Cortex of kidney (tissue), 1 donor: ENCODE data around the gene COQ10B.
"Not testable (repeated sequence)": the region's sequence is repeated elsewhere in the genome, so short reads cannot be mapped to it uniquely, and the experiment has no call there.

Experiments
- DNase-seq: peaks from one replicate; lab custom pipeline; 2025; lab: John Stamatoyannopoulos, UW

The COQ10B gene

DNA sequence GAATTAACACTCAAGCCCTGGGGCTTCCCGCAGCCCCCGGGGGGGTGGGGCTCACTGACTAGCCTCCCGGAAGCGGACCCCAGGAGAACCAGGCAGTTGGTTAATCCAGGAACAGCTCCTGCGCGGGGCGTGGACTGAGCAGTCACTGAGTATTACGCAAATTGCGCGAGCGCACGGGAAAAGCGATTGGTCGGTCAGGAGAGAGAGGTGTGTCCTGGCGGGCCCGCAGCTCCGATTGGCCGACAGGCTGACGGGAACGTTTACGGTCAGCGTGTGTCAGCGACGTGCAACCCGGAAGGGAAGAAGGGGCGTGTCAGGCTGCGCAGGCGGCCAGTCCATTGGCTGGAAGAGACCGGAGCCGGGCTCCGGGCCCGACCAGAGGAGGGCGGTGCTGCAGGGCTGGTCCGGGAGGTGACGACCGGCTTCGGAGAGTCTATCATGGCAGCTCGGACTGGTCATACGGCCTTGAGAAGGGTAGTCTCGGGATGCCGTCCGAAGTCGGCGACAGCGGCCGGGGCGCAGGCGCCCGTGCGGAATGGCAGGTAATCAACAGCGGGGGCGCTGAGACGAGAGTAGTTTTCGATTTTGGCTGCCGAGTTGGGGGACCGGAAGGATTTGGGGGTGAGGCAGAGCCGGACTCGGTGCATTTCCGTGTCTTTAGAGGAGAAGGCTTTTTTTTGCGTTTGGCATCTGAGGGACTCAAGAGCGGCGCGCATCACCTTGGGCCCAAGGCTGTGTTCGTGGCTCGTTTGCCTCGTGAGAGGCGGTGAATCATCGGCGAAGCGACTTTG, at the start of gene COQ10B:
Gene COQ10B, plus strand, starts transcription at position 430 of the 791 bp plus-strand sequence. Its CDS starts 9 bp downstream, at position 439.
- peak; percentile 95 for DNase-seq

DNA sequence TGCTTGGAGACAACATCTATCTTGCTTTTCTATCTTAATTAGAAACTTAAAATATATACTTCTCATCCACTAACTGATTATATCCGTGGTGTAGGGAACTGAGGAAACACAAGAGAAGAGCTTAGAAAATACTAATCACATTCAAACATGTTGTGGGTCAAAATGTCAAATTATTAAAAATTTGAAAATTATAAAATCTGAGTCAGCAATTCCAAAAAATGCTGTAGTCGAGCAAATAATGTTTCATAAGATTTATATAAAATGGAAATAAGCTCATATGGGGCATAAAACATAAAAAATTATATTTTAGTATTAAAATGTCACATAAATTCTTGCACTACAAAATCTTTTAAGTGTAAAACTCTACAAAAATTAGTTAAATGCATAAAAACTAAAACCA, 47.8 kb upstream of the COQ10B start:
- DNase-seq = no peak

DNA sequence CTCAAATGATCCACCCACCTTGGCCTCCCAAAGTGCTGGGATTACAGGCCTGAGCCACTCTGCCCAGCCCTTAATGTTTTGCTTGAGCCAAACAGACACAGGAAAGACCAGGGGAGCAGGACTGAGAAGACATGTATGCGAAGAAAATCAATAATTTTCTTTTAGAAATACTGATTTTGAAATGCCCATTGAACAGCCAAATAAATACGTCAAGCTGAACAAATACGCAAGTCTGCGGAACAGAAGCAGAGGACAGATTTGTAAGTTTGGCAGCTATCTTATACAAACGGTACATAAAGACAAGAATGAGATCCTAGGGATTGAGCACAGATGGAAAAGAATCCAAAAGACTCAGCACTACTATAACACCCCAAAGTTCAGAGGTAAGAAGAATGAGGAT, 39.3 kb upstream of the COQ10B start:
- DNase-seq = no peak

DNA sequence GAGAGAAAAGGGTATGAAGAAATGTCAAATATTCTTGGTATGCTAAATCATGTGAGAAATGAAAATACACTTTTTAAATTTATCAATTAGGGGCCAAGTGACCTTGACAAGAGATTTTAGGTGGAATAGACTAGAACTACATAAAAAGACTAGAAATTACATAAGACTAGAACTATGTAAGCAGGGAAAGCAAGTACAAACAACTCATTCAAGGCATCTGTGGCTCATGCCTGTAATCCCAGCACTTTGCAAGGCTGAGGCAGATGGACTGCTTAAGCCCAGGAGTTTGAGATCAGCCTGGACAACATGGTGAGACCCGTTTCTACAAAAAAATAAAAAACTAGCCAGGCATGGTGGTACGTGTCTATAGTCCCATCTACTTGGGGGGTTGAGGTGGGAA, 38.8 kb upstream of the COQ10B start:
- no peak for DNase-seq

- no peak for DNase-seq
Measured at GRCh38 chr2:197416268-197416667, 37.1 kb upstream of the COQ10B start.

DNA sequence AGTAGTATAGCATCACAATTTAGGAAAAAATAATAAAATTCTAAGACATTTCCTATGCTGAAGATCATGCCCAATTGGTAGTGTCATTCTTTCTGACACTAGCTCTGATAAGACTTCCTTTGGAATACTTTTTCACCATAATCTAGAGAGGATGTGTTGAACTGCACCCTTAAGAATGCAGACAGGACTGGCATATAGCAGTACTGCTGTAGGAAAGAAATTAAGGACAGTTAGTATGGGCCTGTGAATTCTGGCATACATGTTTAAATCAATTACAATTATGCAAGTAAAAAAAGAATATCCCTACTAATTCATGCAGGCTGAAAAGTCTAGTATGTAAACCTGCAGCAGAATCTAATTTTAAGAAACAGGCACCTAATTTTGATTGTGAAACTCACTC, 33.9 kb upstream of the COQ10B start:
- no peak for DNase-seq

- no peak for DNase-seq
Measured at GRCh38 chr2:197423307-197423706, 30.0 kb upstream of the COQ10B start.

DNA sequence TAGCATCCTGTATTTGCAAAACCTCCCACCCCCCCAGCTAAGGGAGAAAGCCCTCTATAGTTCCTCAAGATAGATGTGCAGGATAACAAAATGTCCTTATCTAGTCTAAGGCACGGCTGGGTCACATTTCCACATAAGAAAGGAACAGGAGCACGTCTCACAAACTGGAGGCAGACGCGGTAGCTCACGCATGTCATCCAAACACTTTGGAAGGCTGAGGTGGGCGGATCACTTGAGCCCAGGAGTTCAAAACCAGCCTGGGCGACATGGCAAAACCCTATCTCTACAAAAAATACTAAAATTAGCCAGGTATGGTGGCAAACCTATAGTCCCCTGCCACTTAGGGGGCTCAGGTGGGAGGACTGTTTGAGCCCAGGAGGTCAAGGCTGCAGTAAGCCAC, 27.8 kb upstream of the COQ10B start:
- no peak for DNase-seq

DNA sequence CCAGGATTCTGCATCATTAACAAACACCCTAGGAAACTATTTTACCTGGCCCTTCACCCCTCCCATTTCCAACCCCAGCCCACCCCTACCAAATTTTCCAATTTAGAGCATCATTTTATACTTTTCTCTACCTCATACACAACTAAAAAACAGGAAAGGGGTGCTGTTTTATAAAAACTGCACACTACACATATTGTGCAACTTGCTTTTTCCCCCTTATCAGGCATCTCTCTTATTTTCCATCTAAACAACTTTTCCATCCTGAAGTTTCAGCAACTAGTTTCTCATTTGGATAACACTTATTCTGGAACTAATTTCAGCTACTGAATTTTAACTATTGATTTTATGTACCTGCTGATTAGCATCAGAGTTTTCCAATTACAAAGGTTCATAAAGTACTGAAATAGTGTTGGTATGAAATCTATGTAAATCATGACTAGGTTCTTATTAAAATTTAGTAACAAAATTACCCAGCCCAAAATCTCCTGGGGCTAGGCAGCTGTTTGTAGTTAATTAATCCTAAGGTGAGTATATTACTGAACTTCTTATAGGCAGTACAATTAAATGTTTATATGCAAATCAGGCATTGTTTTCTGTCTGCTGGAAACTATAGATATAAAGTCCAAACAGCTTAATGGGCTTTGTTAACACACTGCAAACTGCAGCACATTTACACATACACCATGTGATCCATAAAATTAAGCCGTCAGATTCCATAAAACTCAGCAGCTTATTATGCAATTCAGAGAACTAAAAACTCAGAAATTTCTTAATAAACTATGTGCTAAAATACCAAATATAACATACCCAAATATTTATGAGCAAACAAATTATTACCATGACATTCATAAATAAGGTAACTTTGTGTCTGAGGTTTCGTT, 26.4 kb upstream of the COQ10B start:
- DNase-seq = no peak

- no peak for DNase-seq
Measured at GRCh38 chr2:197427986-197428385, 25.4 kb upstream of the COQ10B start.

DNA sequence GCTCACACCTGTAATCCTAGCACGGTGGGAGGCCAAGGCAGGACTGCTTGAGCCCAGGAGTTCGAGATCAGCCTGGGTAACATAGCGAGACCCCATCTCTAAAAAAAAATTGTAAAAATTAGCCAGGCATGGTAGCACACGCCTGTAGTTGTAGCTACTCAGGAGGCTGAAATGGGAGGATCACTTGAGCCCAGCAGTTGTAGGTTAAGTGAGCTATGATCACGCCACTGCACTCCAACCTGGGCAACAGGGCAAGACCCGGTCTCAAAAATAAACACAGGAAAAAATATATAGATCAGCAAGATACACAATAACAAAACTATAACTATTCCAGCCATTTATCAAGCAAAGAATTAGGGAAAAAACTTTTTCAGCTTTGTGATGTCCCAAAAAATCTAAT, 21.5 kb upstream of the COQ10B start:
- no peak for DNase-seq

DNA sequence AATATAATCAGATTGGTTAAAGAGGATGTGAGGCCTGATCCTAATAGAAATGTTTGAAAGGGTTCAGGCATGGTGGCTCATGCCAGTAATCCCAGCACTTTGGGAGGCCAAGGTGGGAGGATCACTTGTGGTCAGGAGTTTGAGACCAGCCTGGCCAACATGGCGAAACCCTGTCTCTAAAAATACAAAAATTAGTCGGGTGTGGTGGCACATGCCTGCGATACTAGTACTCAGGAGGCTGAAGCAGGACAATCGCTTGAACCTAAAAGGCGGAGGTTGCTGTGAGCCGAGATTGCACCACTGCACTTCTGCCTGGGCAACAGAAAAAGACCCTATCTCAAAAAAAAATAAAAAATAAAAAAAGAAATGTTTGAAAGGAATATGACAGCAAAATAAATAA, 20.8 kb upstream of the COQ10B start:
- not testable (repeated sequence) for DNase-seq

DNA sequence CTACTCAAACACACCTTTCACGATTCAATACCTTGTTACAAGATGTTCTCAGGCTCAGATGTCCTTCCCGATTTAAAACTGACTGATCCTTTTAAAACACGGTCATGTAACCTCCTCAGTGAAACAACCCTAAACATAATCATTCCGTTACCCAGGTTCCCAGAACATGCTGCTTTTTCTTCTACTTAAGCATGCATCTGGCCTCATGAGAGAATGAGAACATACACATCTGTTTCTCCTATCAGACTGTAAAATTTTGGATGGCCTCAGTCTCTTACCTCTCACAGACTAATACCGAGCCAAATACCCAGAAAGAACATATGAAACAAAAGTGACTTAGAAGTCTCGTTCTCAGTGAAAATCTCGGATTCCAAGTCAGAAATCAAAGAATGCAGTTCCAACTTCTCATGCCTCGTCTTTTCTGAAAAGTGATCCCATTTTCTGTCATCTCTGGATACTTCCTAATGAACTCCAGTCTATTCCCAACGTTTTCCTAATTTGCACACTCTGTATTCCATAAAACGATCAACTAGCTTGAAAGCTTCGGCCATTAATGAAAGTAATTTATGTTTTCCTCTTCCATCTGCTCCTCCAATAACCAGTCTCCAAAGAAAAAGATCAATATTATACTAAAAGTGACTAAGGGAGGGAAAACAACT, 19.4 kb upstream of the COQ10B start:
- DNase-seq = no peak

- peak; percentile 59 for DNase-seq
Measured at GRCh38 chr2:197434541-197435513, 18.5 kb upstream of the COQ10B start, which contains the start of gene SF3B1. Gene SF3B1, minus strand, starts transcription at chr2:197435028. Its CDS starts 29 bp downstream, at chr2:197434999.

- DNase-seq = no peak
Measured at GRCh38 chr2:197435598-197436420, 17.5 kb upstream of the COQ10B start.

DNA sequence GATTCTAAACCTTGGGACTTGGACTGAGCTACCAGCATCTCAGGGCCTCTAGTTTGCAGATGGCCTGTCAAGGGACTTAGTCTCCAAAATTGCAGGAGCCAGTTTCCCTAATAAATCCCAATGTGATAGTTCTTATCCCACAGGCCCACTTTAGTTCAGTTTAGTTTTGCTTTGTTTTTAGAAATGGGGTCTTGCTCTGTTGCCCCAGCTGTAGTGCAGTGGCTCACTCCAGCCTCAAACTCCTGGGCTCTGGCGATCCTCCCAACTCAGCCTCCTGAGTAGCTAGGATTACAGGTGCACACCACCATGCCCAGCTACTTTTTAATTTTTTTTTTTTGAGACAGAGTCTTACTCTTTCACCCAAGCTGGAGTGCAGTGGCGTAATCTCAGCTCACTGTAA, 16.0 kb upstream of the COQ10B start:
- no peak for DNase-seq

DNA sequence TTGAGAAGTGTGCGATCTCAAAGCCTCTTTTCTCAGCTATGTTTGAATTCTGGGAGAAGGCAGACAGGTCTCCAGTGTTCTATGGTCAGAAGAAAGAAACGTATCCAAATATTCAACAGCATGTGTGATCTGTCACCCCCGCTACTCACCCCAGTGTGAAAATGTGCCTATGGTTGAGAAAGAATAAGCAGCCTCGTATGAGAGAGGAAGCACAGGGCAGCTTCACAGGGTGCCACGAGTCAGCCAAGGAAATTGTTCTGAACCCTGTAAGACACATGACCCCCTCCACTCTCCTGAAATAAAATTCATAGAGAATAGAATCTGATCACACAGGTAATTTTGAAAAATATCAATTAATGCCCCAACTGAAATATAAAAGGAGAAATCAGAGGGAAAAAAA, 10.5 kb upstream of the COQ10B start:
- no peak for DNase-seq

- DNase-seq = no peak
Measured at GRCh38 chr2:197445746-197446145, 7.6 kb upstream of the COQ10B start.

GRCh38 chr2:197446844-197447243, 6.5 kb upstream of the COQ10B start:
- no peak for DNase-seq

DNA sequence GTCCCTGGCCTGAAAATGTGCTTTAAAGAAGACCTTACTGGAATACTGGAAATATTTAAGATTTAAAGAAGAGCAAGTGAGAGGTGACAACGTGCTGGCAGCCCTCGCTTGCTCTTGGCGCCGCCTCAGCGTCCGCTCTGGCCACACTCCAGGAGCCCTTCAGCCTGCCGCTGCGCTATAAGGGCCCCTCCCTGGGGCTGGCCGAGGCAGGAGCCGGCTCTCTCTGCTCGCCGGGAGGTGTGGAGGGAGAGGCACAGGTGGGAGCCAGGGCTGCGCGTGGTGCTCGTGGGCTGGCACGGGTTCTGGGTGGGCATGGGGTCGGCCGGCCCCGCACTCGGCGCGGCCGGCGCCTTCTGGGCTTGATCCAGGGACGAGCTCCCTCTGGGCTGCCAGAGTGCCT, 2.9 kb upstream of the COQ10B start:
- DNase-seq = no peak
